Muscle layer of duodenum (tissue), 2 donors: ENCODE measurements around the gene HSD17B14.
"Not testable (repeated sequence)": the region's sequence is repeated elsewhere in the genome, so short reads cannot be mapped to it uniquely, and the experiment has no call there.

Experiments
- H3K27ac ChIP-seq: one replicate; pipeline ENCODE4 v1.7.0; 2013; ENCODE audit warnings: mild to moderate bottlenecking, low read length
- H3K27me3 ChIP-seq: one replicate; pipeline ENCODE4 v1.7.0; 2013; ENCODE audit warnings: low read depth, mild to moderate bottlenecking, control low read depth, low read length
- H3K36me3 ChIP-seq, 2 donors: one replicate each; pipeline ENCODE4 v1.7.0; 2013; ENCODE audit warnings: low read length in 2 of 2, control low read depth in 1 of 2, mild to moderate bottlenecking in 1 of 2; ENCODE audit not compliant: insufficient read depth in 2 of 2, control insufficient read depth in 1 of 2
- H3K4me1 ChIP-seq, 2 donors: one replicate each; pipeline ENCODE4 v1.7.0; 2013; ENCODE audit warnings: low read length in 2 of 2, mild to moderate bottlenecking in 2 of 2, control low read depth in 1 of 2, moderate library complexity in 1 of 2; ENCODE audit not compliant: insufficient read depth in 2 of 2, control insufficient read depth in 1 of 2
- H3K4me3 ChIP-seq, 2 donors: one replicate each; pipeline ENCODE4 v1.7.0; 2013; ENCODE audit warnings: low read length in 2 of 2, low read depth in 1 of 2, mild to moderate bottlenecking in 1 of 2
- H3K9me3 ChIP-seq, 2 donors: one replicate each; pipeline ENCODE4 v1.7.0; 2013; ENCODE audit warnings: low read length in 2 of 2, control low read depth in 1 of 2, mild to moderate bottlenecking in 1 of 2; ENCODE audit not compliant: control insufficient read depth in 1 of 2
- donor health status: healthy.

The HSD17B14 gene

DNA sequence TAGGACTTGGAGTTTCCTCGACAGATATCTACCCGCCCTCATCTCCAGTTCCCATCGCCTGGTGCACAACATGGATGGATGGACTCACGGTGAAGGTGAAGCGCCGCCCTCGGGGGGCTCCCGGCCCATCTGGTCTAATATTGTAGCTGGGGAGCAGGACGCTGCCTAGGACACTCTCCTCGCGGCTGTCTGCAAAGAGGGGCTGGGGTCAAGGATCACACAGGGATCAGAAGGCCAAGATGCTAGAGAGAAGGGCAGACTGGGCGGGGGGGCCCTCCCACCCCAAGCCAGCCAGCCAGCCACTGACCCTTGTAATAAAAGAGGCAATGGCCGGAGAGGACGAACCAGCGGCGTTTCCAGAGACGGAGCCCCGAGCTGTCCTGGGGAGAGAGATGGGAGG, 25.0 kb upstream of the HSD17B14 start:
- Histone ChIP-seq H3K9me3 (no peaks in the 10 kb centered on the region), H3K27ac (no peak overlapping the region), H3K27me3 (no peaks in the 10 kb centered on the region), H3K4me3 (no peak overlapping the region), H3K4me1 (peaks cover 0 to 3% of the 10 kb centered on the region in 2 donors), H3K36me3 (peaks cover 0 to 20% of the 10 kb centered on the region in 2 donors)

DNA sequence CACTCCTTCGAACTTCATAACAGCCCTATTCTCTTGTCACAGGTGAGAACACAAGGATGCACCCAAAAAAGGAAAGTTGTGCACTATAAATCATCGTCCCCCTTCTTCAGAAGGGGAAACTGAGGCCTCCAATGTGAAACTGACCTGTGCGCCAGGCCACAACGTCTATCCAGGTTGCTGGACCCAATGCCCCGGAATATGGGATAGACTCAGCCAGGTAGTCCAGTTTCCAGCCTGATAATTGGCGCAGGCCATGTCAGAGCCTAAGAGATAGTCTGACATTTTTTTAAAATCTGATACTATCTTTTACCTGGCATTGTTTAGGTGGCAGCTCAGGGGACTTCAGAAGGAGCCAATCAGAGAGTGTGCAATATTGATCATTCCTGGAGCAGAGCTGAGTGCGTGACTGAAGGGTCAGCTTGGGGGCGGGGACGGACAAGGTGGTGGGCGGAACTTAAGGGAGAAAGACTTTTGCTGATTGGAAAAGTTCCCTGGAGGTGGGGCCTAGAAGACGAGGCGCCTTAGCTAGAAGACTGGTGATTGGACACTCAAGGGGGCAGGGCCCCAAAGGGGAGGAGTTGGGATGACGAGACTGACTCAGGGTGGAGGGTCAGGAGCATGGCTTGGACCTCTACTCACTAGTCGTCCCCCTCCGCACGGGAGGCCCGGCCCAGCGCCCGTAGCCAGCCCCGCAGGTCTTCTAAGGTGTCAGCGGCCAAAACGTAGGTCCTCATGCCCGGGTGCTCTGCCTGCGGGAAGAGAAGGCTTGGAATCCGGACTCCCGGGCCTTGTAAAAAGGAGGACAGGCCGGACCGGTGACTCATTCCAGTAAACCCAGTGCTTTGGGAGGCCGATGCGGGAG, 23.7 kb upstream of the HSD17B14 start:
- Histone ChIP-seq H3K4me1 (no peaks in the 10 kb centered on the region), H3K27ac (no peak overlapping the region), H3K9me3 (no peaks in the 10 kb centered on the region), H3K4me3 (no peak overlapping the region), H3K36me3 (peaks cover 0 to 20% of the 10 kb centered on the region in 2 donors), H3K27me3 (no peaks in the 10 kb centered on the region)

DNA sequence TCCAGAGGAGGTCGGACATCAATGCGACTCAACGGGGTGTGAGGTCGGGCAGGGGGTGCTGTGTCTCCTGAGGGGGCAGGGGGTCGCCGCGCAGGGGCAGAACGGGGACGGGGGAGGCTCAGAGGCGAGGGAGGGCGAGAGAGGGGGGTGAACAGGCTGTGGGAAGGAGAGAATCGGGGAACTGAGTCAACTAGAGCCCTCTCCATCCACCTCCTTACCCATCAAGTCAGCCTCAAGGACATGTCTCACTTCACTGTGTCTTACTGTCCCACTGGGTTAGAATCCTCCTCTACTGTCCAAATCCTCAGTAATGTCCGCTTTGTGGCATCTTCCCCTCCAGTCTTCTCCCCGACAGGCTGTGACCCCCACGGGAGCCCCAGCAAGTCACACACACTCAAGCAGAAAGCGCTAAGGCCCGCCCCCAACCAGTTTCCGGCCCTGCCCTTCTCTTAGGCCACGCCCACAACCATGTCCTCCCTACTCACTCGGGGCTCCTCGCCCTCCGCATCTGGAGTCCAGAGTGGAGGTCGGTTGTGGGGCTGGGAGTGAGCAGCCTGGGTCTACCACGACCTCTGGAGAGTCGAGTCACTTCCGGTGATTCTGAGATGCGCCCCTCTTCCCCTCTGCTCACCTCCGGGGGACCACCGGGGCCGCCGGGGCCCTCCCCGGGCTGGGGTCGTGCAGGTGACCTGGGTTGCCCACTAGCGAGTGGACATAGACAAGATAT, 22.9 kb upstream of the HSD17B14 start:
- H3K4me3 ChIP-seq = no peak overlapping the region

DNA sequence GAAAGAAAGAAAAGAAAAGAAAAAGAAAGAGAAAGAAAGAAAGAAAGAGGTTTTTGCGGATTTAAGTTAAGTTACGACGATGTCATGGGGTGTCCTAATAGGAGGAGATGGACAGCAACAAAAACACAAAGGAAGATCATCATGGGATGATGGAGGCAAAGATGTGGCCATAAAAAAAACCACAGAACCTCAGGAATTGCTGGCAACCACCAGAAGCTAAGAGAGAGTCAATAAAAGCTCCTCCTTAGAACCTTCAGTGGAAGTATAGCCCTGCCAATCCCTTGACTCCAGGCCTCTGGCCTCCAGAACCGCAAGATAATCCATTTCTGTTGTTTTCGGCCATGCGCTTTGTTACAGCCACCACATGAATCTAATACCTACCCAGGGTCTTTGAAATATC, 20.6 kb upstream of the HSD17B14 start:
- Histone ChIP-seq H3K9me3 (no peaks in the 10 kb centered on the region), H3K36me3 (peaks cover 0 to 20% of the 10 kb centered on the region in 2 donors), H3K27me3 (no peaks in the 10 kb centered on the region), H3K27ac (no peak overlapping the region), H3K4me1 (no peaks in the 10 kb centered on the region), H3K4me3 (no peak overlapping the region)

More for the DNA sequence above, 22.9 kb upstream of the HSD17B14 start:
- Histone ChIP-seq H3K36me3 (peaks cover 0 to 20% of the 10 kb centered on the region in 2 donors), H3K9me3 (no peaks in the 10 kb centered on the region), H3K4me1 (no peaks in the 10 kb centered on the region), H3K27me3 (no peaks in the 10 kb centered on the region), H3K27ac (no peak overlapping the region)

DNA sequence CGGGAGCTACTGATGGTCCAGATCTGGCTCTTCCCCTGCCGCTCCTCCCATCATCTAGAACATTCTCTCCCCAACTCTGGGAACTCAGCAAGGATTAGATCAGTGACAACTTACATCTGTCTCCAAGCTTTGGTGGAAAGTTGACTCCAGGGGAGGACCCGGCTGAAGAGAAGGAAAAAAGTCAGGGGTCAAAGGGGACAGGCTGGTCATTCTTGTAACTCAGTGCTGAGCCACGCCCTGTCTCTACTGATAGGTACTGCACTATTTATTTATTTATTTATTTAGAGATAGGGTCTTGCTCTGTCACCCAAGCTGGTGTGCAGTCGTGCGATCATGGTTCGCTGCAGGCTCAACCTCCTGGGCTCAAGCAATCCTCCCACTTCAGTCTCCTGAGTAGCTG, 17.8 kb upstream of the HSD17B14 start:
- H3K36me3 ChIP-seq = peaks cover 0 to under 1% of the 10 kb centered on the region in 2 donors
- no peaks in the 10 kb centered on the region for H3K27me3 ChIP-seq
- H3K27ac ChIP-seq = no peak overlapping the region
- no peak overlapping the region for H3K4me3 ChIP-seq
- no peaks in the 10 kb centered on the region for H3K9me3 ChIP-seq
- no peaks in the 10 kb centered on the region for H3K4me1 ChIP-seq

DNA sequence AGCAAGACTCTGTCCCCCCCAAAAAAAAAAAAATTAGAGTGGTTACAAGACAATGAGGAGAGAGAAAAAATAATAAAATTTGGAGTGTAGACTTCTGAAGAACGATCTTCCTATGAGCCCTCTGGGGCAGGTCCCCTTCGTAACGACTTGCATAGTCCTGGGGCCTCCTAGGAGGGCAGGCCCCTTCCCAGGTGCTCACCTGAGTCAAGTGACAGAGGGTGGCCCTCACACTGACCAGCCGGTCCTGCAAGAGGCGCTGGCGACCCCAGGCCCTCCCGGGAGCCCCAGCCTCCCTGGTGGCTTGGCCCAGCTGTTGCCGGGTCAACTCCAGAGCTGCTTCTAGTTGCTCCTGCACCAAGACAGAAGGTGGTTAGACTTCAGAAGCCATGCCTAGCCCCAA, 17.2 kb upstream of the HSD17B14 start:
- no peak overlapping the region for H3K4me3 ChIP-seq
- no peaks in the 10 kb centered on the region for H3K9me3 ChIP-seq
- H3K36me3 ChIP-seq = no peaks in the 10 kb centered on the region
- no peaks in the 10 kb centered on the region for H3K4me1 ChIP-seq
- H3K27me3 ChIP-seq = no peaks in the 10 kb centered on the region
- no peak overlapping the region for H3K27ac ChIP-seq

DNA sequence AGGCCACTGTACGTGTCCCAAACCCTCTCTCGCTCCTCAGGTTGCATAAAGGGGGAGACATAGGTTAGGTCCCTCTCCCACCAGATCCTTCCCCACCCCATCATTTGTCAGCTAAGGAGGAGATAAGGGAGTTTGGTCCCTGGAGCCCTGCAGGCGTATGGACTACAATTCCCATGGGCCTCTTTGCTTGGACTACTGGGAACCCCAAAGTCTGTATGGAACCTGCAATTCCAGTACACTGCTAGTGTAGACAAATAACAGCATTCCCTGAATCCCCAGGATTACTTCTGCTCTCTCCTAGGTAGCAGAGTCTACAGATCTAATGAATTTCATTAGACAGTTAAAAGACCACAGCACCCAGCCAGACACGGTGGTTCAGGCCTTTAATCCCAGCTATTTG, 16.0 kb upstream of the HSD17B14 start:
- no peaks in the 10 kb centered on the region for H3K9me3 ChIP-seq
- H3K36me3 ChIP-seq = peaks cover 0 to 6% of the 10 kb centered on the region in 2 donors
- no peaks in the 10 kb centered on the region for H3K4me1 ChIP-seq
- no peak overlapping the region for H3K4me3 ChIP-seq
- H3K27ac ChIP-seq = no peak overlapping the region
- H3K27me3 ChIP-seq = no peaks in the 10 kb centered on the region

DNA sequence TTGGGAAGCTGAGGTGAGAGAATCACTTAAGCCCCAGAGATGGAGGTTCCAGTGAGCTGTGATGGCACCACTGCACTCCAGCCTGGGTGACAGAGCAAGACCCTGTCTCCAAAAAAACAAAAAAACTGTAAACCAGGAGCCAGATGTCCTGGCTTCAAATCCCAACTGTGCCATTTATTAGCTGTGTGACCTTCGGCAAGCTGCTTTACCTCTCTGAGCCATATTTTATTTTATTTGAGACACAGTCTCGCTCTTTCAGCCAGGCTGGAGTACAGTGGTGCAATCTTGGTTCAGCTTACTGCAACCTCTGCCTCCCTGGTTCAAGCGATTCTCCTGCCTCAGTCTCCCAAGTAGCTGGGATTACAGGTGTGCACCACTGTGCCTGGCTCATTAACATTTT, 10.4 kb upstream of the HSD17B14 start:
- peaks cover 5 to 23% of the 10 kb centered on the region in 2 donors for H3K36me3 ChIP-seq
- H3K4me1 ChIP-seq = not testable (repeated sequence)

DNA sequence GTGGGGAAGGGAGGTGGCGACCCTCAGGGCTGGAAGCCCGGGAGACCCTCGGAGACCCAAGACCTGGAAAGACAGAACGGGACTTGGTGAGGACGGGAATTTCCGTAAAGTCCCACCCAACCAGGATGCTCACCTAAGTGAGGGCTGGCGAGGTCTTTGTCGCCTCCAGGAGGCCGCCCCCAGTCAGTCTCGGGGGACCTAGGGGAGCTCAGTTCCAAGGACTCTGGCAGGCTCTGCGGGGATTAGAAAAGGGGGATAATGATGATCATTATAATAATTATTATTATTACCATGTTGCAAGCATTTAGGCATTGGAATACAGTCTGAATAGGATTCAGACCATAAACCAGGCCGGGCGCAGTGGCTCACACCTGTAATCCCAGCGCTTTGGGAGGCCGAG, 9.1 kb upstream of the HSD17B14 start:
- Histone ChIP-seq H3K36me3 (peaks cover 5 to 23% of the 10 kb centered on the region in 2 donors), H3K27me3 (no peaks in the 10 kb centered on the region), H3K4me1 (no peaks in the 10 kb centered on the region), H3K9me3 (no peaks in the 10 kb centered on the region), H3K27ac (no peak overlapping the region), H3K4me3 (no peak overlapping the region)

More for the DNA sequence above, 10.4 kb upstream of the HSD17B14 start:
- not testable (repeated sequence) for H3K27me3 ChIP-seq, H3K4me3 ChIP-seq, H3K27ac ChIP-seq, H3K9me3 ChIP-seq

DNA sequence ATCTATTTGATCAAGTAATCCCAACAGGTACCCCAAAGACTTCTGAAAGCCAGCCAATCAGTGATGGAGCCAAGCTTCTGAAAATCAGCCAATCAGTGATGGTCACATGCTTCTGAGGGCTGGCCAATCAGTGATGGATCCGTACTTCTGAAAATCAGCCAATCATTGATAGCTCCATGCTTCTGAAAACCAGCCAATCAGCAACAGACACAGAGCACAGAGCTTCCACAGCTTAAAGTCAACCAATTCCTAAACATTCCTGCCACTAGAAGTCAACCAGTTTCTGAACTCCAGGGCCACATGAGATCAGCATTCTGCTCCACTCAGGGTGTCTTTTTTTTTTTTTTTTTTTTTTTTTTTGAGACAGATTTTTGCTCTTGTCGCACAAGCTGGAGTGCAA, 8.2 kb upstream of the HSD17B14 start:
- Histone ChIP-seq H3K36me3 (peaks cover 5 to 23% of the 10 kb centered on the region in 2 donors), H3K4me1 (no peaks in the 10 kb centered on the region), H3K9me3 (no peaks in the 10 kb centered on the region), H3K27me3 (no peaks in the 10 kb centered on the region), H3K4me3 (no peak overlapping the region), H3K27ac (no peak overlapping the region)

DNA sequence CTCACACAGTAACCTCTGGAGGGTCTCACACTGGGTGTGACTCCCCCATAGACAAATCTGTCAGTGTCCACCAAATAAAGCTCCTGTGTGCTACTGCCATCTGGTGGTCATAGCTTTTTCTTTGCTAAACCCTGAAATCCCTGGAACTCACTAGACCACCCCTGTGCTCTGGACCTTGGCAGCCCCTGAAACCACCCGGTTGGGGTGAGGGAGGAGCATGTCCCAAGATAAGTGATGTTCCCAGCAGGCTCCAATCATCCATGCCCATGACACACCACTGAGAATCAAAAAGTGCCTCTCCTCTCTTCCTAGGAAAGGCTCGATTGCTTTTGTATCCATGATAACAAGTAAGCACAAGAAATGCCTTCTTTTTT, 6.5 kb upstream of the HSD17B14 start:
- Histone ChIP-seq H3K27ac (no peak overlapping the region), H3K4me1 (no peaks in the 10 kb centered on the region), H3K27me3 (no peaks in the 10 kb centered on the region), H3K9me3 (no peaks in the 10 kb centered on the region), H3K4me3 (no peak overlapping the region), H3K36me3 (peaks cover 5 to 21% of the 10 kb centered on the region in 2 donors)
